Psoas muscle (tissue), 8 donors: ENCODE measurements around the gene IDS. TPM values are rescaled to one million over a fixed set of nuclear protein-coding genes. Genes with fewer than 3 reads are reported as not detected.
"Not testable (repeated sequence)": the region's sequence is repeated elsewhere in the genome, so short reads cannot be mapped to it uniquely, and the experiment has no call there.

ENCODE experiments used
- ATAC-seq, 4 donors: fragments of 200-7000 bp; cut with Tn5 transposase; one replicate each; pipeline ENCODE4 v1.9.1; 2020; ENCODE audit warnings: moderate library complexity in 3 of 4, mild to moderate bottlenecking in 2 of 4
- DNase-seq, 2 donors: peaks; one replicate each; pipeline ENCODE4 v3.0.0-alpha.2; 2020
- H3K27ac ChIP-seq: fragments of 200-600 bp; one replicate; pipeline ENCODE4 v1.8.0; 2022
- H3K27me3 ChIP-seq, 3 donors: fragments of 200-600 bp in 1 of 3; one replicate each; pipeline versions ENCODE4 v1.6.1 to v1.8.0; 2013 to 2022; ENCODE audit warnings: low read length in 2 of 3, mild to moderate bottlenecking in 2 of 3, moderate library complexity in 1 of 3; ENCODE audit not compliant: insufficient read depth in 3 of 3
- H3K36me3 ChIP-seq, 2 donors: fragments of 200-600 bp in 1 of 2; one replicate each; pipeline versions ENCODE4 v1.6.1 to v1.8.0; 2013 to 2022; ENCODE audit warnings: low read depth in 1 of 2, mild to moderate bottlenecking in 1 of 2, moderate library complexity in 1 of 2; ENCODE audit not compliant: insufficient read depth in 1 of 2
- H3K4me1 ChIP-seq: fragments of 200-600 bp; one replicate; pipeline ENCODE4 v1.8.0; 2022
- H3K4me3 ChIP-seq: fragments of 200-600 bp; one replicate; pipeline ENCODE4 v1.8.0; 2022; ENCODE audit warnings: mild to moderate bottlenecking
- H3K9me3 ChIP-seq: fragments of 200-600 bp; one replicate; pipeline ENCODE4 v1.8.0; 2022
- WGBS, 3 donors: extraction: QIAGEN DNeasy Blood & Tissue Kit; methylation state at CpG; one replicate each; pipeline versions ENCODE4 v1.1.6 to v1.1.7; 2013; 5-methylcytosine and 5-hydroxymethylcytosine counted together
- intact Hi-C, 2 donors: fragments of 100-400 bp; cut with DNase I; formaldehyde crosslinking; loops; one replicate each; pipeline versions ENCODE4 v1.11.0 to v1.14.2; 2022
- polyA plus RNA-seq, 3 donors: library from polyadenylated mRNA; stranded (reverse); fragments of 200-250 nt; gene quantifications; one replicate each; pipeline ENCODE4 v1.2.3, GENCODE V29; 2013
- total RNA-seq, 4 donors: library from RNA; stranded (reverse); fragmentation: NEBNext Ultra II Directional in 2 of 4; extraction: Animal tissue kit (Norgen Biotek cat#: 25700) in 2 of 4; gene quantifications; one replicate each; pipeline versions ENCODE4 v1.2.1 to v1.2.4, GENCODE V29; 2021 to 2023
- TF ChIP-seq, protein P1 (sequence below): fragments of 200-600 bp; IDR thresholded peaks from one replicate; pipeline ENCODE4 v1.8.0; 2022; ENCODE audit warnings: antibody characterized with exemption
- donor health status: healthy with polysubstance abuse.
- donor health status: DM: no; HTN: no; CAD: no; lungs with moderate emphysema.
- donor health status: Bipolar disorder and iron deficiency.
- donor health status: healthy.
- donor health status: DM: yes; HTN: yes; CAD: no.
- donor health status: DM: no; HTN: no; CAD: no.
- donor health status: DM: no; HTN: no; CAD: no.
- donor health status: DM: yes; HTN: yes; CAD: no.

Gene IDS
- total and polyA plus RNA-seq, 7 donors: 11.8 to 37.6 (median 31.2) TPM

- DNase-seq: no peak
- Histone ChIP-seq H3K4me3 (no peak overlapping the region), H3K27ac (no peak overlapping the region), H3K4me1 (no peaks in the 10 kb centered on the region), H3K27me3 (no peaks in the 10 kb centered on the region), H3K9me3 (no peaks in the 10 kb centered on the region), H3K36me3 (no peaks in the 10 kb centered on the region)
- TF ChIP-seq, protein P1, sequence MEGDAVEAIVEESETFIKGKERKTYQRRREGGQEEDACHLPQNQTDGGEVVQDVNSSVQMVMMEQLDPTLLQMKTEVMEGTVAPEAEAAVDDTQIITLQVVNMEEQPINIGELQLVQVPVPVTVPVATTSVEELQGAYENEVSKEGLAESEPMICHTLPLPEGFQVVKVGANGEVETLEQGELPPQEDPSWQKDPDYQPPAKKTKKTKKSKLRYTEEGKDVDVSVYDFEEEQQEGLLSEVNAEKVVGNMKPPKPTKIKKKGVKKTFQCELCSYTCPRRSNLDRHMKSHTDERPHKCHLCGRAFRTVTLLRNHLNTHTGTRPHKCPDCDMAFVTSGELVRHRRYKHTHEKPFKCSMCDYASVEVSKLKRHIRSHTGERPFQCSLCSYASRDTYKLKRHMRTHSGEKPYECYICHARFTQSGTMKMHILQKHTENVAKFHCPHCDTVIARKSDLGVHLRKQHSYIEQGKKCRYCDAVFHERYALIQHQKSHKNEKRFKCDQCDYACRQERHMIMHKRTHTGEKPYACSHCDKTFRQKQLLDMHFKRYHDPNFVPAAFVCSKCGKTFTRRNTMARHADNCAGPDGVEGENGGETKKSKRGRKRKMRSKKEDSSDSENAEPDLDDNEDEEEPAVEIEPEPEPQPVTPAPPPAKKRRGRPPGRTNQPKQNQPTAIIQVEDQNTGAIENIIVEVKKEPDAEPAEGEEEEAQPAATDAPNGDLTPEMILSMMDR: no peak
- peak in 2 of 4 donors; percentile 29 to 34 for ATAC-seq
- 53 to 79% (median 57%) methylated on average over 2 of the region's 2 CpGs for WGBS, 3 donors
- intact Hi-C loops: no loop called here
Measured at GRCh38 chrX:149522916-149523315, 17.8 kb upstream of the IDS start.

DNA sequence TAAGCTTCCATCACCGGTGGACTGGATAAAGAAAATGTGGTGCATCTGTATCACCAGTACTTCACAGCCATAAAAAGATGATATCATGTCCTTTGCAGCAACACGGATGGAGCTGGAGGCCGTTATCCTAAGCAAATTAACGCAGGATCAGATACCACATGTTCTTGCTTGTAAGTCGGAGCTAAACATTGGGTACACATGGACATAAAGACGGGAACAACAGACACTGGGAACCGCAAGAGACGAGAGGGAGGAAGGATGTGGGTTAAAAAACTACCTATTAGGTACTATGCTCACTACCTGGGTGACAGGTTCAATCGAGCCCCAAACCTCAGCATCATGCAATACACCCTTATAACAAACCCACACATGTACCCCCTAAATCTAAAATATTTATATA lies 16.3 kb upstream of the IDS start:
- ATAC-seq: no peak
- H3K27ac ChIP-seq: no peak overlapping the region
- WGBS, 3 donors: 57 to 68% (median 67%) methylated on average over 9 of the region's 9 CpGs

GRCh38 chrX:149520636-149521277 lies 15.7 kb upstream of the IDS start:
- H3K4me1 ChIP-seq, ATAC-seq, H3K4me3 ChIP-seq, H3K36me3 ChIP-seq, H3K27me3 ChIP-seq, H3K27ac ChIP-seq, DNase-seq, intact Hi-C loops, H3K9me3 ChIP-seq: not testable (repeated sequence)
- WGBS, 3 donors: 65 to 83% (median 70%) methylated on average over 3 of the region's 3 CpGs

More for the DNA sequence above, 16.3 kb upstream of the IDS start:
- TF ChIP-seq, protein P1: no peak
- DNase-seq: no peak
- no peak overlapping the region for H3K4me3 ChIP-seq
- H3K4me1 ChIP-seq: no peaks in the 10 kb centered on the region
- no peaks in the 10 kb centered on the region for H3K9me3 ChIP-seq
- H3K36me3 ChIP-seq: no peaks in the 10 kb centered on the region
- no peaks in the 10 kb centered on the region for H3K27me3 ChIP-seq
- intact Hi-C loops: no loop called here

GRCh38 chrX:149518236-149518635 lies 13.1 kb upstream of the IDS start:
- ATAC-seq: no peak
- intact Hi-C loops: loop anchor here in 1 of 2 donors (10.0 kb wide), 1 partner anchor 117 kb away; the partner anchor contains the start of gene TMEM185A
- H3K27me3 ChIP-seq: no peaks in the 10 kb centered on the region

DNA sequence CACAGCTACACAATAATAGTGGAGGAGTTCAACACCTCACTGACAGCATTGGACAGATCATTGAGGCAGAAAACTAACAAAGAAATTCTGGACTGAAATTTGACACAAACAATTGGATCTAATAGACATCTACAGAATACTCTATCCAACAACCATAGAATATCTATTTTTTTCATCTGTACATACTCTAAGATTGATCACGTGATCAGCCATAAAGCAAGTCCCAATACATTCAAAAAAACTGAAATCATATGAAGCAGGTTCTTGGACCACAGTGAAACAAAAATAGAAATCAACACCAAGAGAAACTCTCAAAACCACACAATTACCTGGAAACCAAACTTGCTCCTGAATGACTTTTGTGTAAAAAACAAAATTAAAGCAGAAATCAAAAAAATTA lies 12.2 kb upstream of the IDS start:
- ATAC-seq: no peak
- Histone ChIP-seq H3K9me3 (no peaks in the 10 kb centered on the region), H3K36me3 (no peaks in the 10 kb centered on the region), H3K4me1 (no peaks in the 10 kb centered on the region), H3K4me3 (no peak overlapping the region), H3K27ac (no peak overlapping the region), H3K27me3 (no peaks in the 10 kb centered on the region)
- intact Hi-C loops: loop anchor here in 1 of 2 donors (10.0 kb wide), 1 partner anchor 117 kb away; the partner anchor contains the start of gene TMEM185A
- no peak for DNase-seq
- TF ChIP-seq, protein P1: no peak
- WGBS, 3 donors: 69 to 94% (median 90%) methylated on average over 1 of the region's 1 CpG

More at GRCh38 chrX:149518236-149518635, 13.1 kb upstream of the IDS start:
- Histone ChIP-seq H3K9me3 (no peaks in the 10 kb centered on the region), H3K36me3 (no peaks in the 10 kb centered on the region), H3K4me1 (no peaks in the 10 kb centered on the region), H3K27ac (no peak overlapping the region), H3K4me3 (no peak overlapping the region)
- DNase-seq: no peak
- TF ChIP-seq, protein P1: no peak
- 42 to 63% (median 44%) methylated on average over 7 of the region's 7 CpGs for WGBS, 3 donors
